ENCODE measurements around the gene ZFR2.
"Not testable (repeated sequence)": the region's sequence is repeated elsewhere in the genome, so short reads cannot be mapped to it uniquely, and the experiment has no call there.

The ZFR2 gene

GRCh38 chr19:3770136-3770999 lies 98.5 kb downstream of the ZFR2 start:
- no peak for DNase-seq (ENCODE audit: low read depth)

- no peak for DNase-seq (ENCODE audit: low read depth)
Observed at GRCh38 chr19:3769494-3769893, 99.3 kb downstream of the ZFR2 start.

- no peak for DNase-seq (ENCODE audit: low read depth)
Observed at GRCh38 chr19:3768748-3769099, 100.1 kb downstream of the ZFR2 start.

- DNase-seq (ENCODE audit: low read depth): no peak
Observed at GRCh38 chr19:3768015-3768747, 100.7 kb downstream of the ZFR2 start.

GRCh38 chr19:3767050-3767449 lies 101.8 kb downstream of the ZFR2 start:
- DNase-seq (ENCODE audit: low read depth): no peak

GRCh38 chr19:3766520-3766919 lies 102.3 kb downstream of the ZFR2 start:
- DNase-seq (ENCODE audit: low read depth): no peak

GRCh38 chr19:3765757-3766156 lies 103.1 kb downstream of the ZFR2 start:
- DNase-seq (ENCODE audit: low read depth): not testable (repeated sequence)

GRCh38 chr19:3765121-3765520 lies 103.7 kb downstream of the ZFR2 start:
- no peak for DNase-seq (ENCODE audit: low read depth)

GRCh38 chr19:3762501-3763459 lies 106.1 kb downstream of the ZFR2 start, which contains the start of gene MRPL54:
MRPL54 (plus strand) TSS chr19:3762682; CDS start chr19:3762701, 19 bp downstream.
- DNase-seq (ENCODE audit: low read depth): peak; percentile 99

- DNase-seq (ENCODE audit: low read depth): no peak
Observed at GRCh38 chr19:3762130-3762473, 106.7 kb downstream of the ZFR2 start.

- peak; percentile 95 for DNase-seq (ENCODE audit: low read depth)
Observed at GRCh38 chr19:3761382-3762129, 107.3 kb downstream of the ZFR2 start, which contains the start of gene APBA3. APBA3 (minus strand) TSS chr19:3761692; CDS start chr19:3760264, 1,428 bp downstream.

- DNase-seq (ENCODE audit: low read depth): no peak
Observed at GRCh38 chr19:3760871-3761361, 107.9 kb downstream of the ZFR2 start.

- no peak for DNase-seq (ENCODE audit: low read depth)
Observed at GRCh38 chr19:3759482-3760254, 109.2 kb downstream of the ZFR2 start.

- DNase-seq (ENCODE audit: low read depth): not testable (repeated sequence)
Observed at GRCh38 chr19:3758297-3758696, 110.5 kb downstream of the ZFR2 start.

- not testable (repeated sequence) for DNase-seq (ENCODE audit: low read depth)
Observed at GRCh38 chr19:3757705-3758104, 111.1 kb downstream of the ZFR2 start.

All from stimulated activated CD8-positive, alpha-beta memory T cell treated with anti-CD3 and anti-CD28 coated beads, Interleukin-4, amount 100 ng/mL, for 24 hours (primary cell).